ENCODE data around the gene IFIT1. TPM values are rescaled to one million over a fixed set of nuclear protein-coding genes. Genes with fewer than 3 reads are reported as not detected.

IFIT1 gene
- total RNA-seq, 1 experiment from 2014 or later: 2.4 TPM

GRCh38 chr10:89393898-89394297, 1.5 kb downstream of the IFIT1 start:
- DNase-seq (ENCODE audit: low spot score): no peak
- CTCF ChIA-PET: no interaction called here
- no TSS peak for BruUV-seq (replicated peaks)
- TF ChIP-seq CTCF (conservative IDR thresholded peaks at IDR 0.05; ENCODE audit: low read depth, low read length): no peak
- no peak for TF ChIP-seq EZH2 (IDR thresholded peaks at IDR 0.05; ENCODE audit: borderline replicate concordance, low read depth, low read length, poor library complexity, severe bottlenecking)
- Histone ChIP-seq H3K4me1 (ENCODE audit: insufficient read depth, low read length, poor library complexity, severe bottlenecking) (no peaks in the 10 kb centered on the region), H3K36me3 (ENCODE audit: insufficient read depth, low read length, poor library complexity, severe bottlenecking) (no peaks in the 10 kb centered on the region), H3K27ac (ENCODE audit: low read depth, low read length, poor library complexity, severe bottlenecking) (no peak overlapping the region), H3K9me3 (ENCODE audit: low read depth, low read length, poor library complexity, severe bottlenecking) (no peaks in the 10 kb centered on the region), H3K4me3 (ENCODE audit: low read depth, low read length, poor library complexity, severe bottlenecking) (no peak overlapping the region), H3K27me3 (replicated peaks; ENCODE audit: insufficient read depth, low read depth, low read length, poor library complexity) (no peaks in the 10 kb centered on the region)
- POLR2A ChIA-PET (ENCODE audit: low non-redundant PET): no interaction called here
- intact Hi-C loops (cut with micrococcal nuclease; ENCODE audit: unreplicated experiment): no loop called here

GRCh38 chr10:89395141-89395540, 2.7 kb downstream of the IFIT1 start:
- CTCF ChIA-PET: no interaction called here
- POLR2A ChIA-PET (ENCODE audit: low non-redundant PET): no interaction called here

DNA sequence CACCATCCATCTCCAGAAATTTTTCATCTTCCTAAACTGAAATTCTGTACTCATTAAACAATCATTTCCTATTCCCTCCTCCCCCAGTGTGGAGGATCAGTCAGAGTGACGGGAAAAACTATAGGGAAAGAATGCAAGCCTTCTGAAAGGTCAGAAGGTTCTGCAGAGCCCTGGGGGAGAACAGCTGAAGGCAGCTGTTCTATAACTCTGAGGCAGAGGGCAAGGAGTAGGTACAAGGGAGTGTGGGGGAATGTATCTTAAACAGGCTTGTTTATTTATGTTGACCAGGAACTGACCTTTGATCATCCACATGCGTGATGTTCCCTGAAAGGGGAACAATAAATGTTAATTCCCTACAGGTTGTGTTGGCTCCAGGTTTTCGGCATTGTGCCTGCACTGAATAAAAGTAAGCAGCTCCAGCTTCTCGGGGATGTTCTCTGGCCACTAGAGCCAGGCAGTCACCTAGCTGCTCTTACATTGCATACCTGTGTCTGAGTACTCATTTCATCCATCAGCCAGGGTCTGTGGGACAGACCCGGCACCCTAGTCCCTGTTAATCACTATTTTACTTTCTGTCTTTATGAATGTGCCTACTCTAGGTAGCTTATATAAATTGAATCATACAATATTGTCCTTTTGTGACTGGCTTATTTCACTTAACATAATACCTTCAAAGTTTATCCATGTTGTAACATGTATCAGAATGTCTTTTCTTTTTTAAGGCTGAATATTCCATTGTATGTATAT, 5.8 kb downstream of the IFIT1 start:
- intact Hi-C loops (cut with micrococcal nuclease; ENCODE audit: unreplicated experiment): no loop called here
- BruUV-seq (replicated peaks): no TSS peak
- no peaks in the 10 kb centered on the region for H3K4me1 ChIP-seq (ENCODE audit: insufficient read depth, low read length, poor library complexity, severe bottlenecking)
- H3K4me3 ChIP-seq (ENCODE audit: low read depth, low read length, poor library complexity, severe bottlenecking): no peak overlapping the region
- no peaks in the 10 kb centered on the region for H3K36me3 ChIP-seq (ENCODE audit: insufficient read depth, low read length, poor library complexity, severe bottlenecking)
- DNase-seq (ENCODE audit: low spot score): no peak
- no peak overlapping the region for H3K27ac ChIP-seq (ENCODE audit: low read depth, low read length, poor library complexity, severe bottlenecking)
- no peaks in the 10 kb centered on the region for H3K27me3 ChIP-seq (replicated peaks; ENCODE audit: insufficient read depth, low read depth, low read length, poor library complexity)
- TF ChIP-seq EZH2 (IDR thresholded peaks at IDR 0.05; ENCODE audit: borderline replicate concordance, low read depth, low read length, poor library complexity, severe bottlenecking): no peak
- no peak for TF ChIP-seq CTCF (conservative IDR thresholded peaks at IDR 0.05; ENCODE audit: low read depth, low read length)
- POLR2A ChIA-PET (ENCODE audit: low non-redundant PET): no interaction called here
- H3K9me3 ChIP-seq (ENCODE audit: low read depth, low read length, poor library complexity, severe bottlenecking): no peaks in the 10 kb centered on the region
- CTCF ChIA-PET: no interaction called here

More at GRCh38 chr10:89395141-89395540, 2.7 kb downstream of the IFIT1 start:
- intact Hi-C loops (cut with micrococcal nuclease; ENCODE audit: unreplicated experiment): no loop called here
- H3K9me3 ChIP-seq (ENCODE audit: low read depth, low read length, poor library complexity, severe bottlenecking): no peaks in the 10 kb centered on the region
- no TSS peak for BruUV-seq (replicated peaks)
- TF ChIP-seq CTCF (conservative IDR thresholded peaks at IDR 0.05; ENCODE audit: low read depth, low read length): no peak
- no peak for TF ChIP-seq EZH2 (IDR thresholded peaks at IDR 0.05; ENCODE audit: borderline replicate concordance, low read depth, low read length, poor library complexity, severe bottlenecking)
- no peaks in the 10 kb centered on the region for H3K4me1 ChIP-seq (ENCODE audit: insufficient read depth, low read length, poor library complexity, severe bottlenecking)
- H3K27me3 ChIP-seq (replicated peaks; ENCODE audit: insufficient read depth, low read depth, low read length, poor library complexity): no peaks in the 10 kb centered on the region
- H3K4me3 ChIP-seq (ENCODE audit: low read depth, low read length, poor library complexity, severe bottlenecking): no peak overlapping the region
- no peak for DNase-seq (ENCODE audit: low spot score)
- H3K36me3 ChIP-seq (ENCODE audit: insufficient read depth, low read length, poor library complexity, severe bottlenecking): no peaks in the 10 kb centered on the region
- no peak overlapping the region for H3K27ac ChIP-seq (ENCODE audit: low read depth, low read length, poor library complexity, severe bottlenecking)
